HL-60 (cell line): Measurements from ENCODE around the gene ATP10A.

ENCODE experiments used
- CTCF ChIP-seq: IDR thresholded peaks from one replicate; pipeline ENCODE4 v1.5.1; 2011; ENCODE audit warnings: low read length, control low read depth, inconsistent platforms; ENCODE audit not compliant: insufficient read depth
- GABPA ChIP-seq: IDR thresholded peaks from 2 replicates; pipeline ENCODE4 v1.6.1; 2012; ENCODE audit warnings: low read depth
- REST ChIP-seq: IDR thresholded peaks from 2 replicates; pipeline ENCODE4 v1.6.1; 2012; ENCODE audit warnings: low read depth; ENCODE audit not compliant: insufficient replicate concordance
- SPI1 ChIP-seq: IDR thresholded peaks from 2 replicates; pipeline ENCODE4 v1.6.1; 2012; ENCODE audit warnings: low read depth, mild to moderate bottlenecking, borderline replicate concordance

GRCh38 chr15:25673351-25673750 is 189.8 kb downstream of the ATP10A start:
- TF ChIP-seq REST (no peak), CTCF (no peak), SPI1 (no peak), GABPA (no peak)
